HG02759 (cell line): ENCODE results near the gene VSIG1.

Experiments
- ATAC-seq: cut with Tn5 transposase; IDR thresholded peaks from one replicate; pipeline ENCODE4 v1.9.1; 2021; ENCODE audit warnings: mild to moderate bottlenecking, moderate library complexity; ENCODE audit not compliant: unreplicated experiment

The VSIG1 gene

GRCh38 chrX:108064001-108064400 lies 19.1 kb downstream of the VSIG1 start:
- no peak for ATAC-seq

GRCh38 chrX:108064613-108065012 lies 19.7 kb downstream of the VSIG1 start:
- no peak for ATAC-seq

DNA sequence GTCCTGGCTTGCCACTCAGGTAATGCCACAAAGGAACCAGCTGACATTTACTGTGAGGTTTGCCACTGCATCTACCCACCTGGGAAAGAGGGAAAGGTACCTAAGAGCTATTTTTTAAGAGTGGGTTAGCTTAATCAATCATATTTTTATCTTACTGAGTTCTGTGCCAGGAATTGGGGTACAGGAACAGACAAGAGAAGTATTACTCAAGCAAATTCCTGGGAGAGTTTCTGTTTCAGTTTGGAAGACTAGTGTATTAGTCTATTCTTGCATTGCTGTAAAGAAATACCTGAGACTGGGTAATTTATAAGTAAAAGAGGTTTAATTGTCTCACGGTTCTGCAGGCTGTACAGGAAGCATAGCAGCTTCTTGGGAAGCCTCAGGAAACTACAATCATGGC lies 23.3 kb downstream of the VSIG1 start:
- ATAC-seq, result no peak

- no peak for ATAC-seq
These were observed 26.0 kb downstream of the VSIG1 start for GRCh38 chrX:108070891-108071290.

- no peak for ATAC-seq
These were observed 26.7 kb downstream of the VSIG1 start for GRCh38 chrX:108071578-108071977.

DNA sequence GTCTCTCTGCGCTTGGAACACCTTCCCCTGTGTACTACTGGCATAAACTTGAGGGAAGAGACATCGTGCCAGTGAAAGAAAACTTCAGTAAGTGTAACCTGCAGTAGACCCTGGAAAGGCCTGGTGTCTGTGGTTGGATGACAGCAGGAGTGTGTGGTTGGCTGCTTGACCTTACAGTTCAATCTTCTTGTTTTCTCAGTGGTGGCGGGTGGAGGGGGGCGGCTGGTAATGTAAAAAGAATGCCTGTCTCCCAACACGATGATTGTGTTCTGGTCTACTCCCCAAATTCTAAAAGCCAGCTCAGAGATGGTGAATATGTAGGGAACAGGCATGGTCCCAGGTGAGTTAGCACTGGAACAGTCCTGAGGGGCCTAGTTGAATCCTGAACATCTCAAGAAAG lies 27.9 kb downstream of the VSIG1 start:
- ATAC-seq, result no peak

DNA sequence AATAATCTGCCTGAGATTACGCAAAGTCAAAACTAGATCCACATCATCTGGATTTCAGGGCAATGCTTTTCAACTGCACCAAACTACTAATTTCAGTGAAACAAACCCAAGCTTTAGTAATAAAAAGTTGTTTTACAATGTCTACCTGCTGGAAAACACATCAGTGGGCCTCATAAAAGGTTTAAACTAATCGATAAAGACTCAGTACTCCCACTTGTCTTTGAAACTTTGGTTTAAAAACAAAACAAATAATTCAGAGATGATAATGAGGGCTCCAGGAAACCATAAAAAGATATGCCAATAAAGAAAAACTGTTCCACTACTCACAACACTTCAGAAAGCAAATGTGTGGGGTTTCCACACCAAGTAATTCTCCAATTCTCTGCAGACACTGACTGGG lies 36.2 kb downstream of the VSIG1 start:
- ATAC-seq, result no peak

DNA sequence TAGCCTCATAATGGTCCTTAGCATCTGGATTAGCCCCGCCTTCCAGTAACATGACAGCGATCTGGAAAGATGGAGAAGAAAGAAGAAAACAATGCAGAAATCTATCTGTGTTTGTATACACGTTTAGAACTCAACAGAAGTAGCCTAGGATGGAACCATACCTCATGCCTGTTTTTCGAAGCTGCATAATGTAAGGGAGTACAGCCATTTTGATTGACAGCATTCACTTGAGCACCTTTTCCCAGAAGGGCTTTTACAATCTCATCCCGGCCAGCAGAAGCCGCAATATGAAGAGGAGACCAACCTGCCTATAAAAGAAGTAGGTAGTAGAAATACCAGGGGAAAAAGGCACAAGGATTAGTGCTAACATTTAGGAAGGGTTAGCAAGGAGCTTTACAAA lies 42.9 kb downstream of the VSIG1 start:
- ATAC-seq, result no peak

- no peak for ATAC-seq
These were observed 43.6 kb downstream of the VSIG1 start for GRCh38 chrX:108088511-108088910.

DNA sequence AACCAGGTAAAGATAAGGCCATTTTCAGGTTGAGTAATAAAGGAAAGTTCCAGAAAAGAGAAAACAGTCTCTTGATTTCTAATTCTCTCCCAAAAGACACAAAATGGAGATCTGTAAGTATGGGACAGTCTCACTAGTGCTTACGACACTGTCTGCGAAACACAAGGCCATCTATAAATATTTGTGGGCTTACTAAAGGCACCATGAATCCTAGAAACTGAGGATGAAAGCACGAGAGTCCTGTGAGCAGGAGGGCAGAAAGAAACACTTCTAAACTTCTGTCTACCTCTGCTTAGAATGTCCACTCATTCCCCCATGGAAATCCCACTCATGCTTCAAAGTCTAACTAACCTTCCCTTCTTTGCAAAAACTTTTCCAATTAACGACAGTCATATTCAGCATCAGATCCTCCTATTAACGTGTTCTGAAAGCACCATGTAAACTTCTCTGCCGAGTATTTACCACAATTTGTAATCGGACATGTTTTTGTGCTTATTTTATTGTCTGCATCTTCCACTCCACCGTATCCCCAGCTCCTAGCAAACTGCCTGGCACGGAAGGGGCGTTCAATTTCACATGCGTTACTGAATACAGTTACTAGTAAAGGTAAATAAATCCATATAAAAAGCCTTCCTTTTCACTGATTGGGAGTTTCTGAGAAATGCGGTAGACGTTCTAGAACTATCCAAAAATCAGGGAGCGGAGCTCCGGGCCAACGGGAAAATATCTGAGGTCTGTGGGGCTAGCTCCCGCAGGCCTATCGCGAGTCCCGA lies 45.8 kb downstream of the VSIG1 start:
- ATAC-seq, result peak; percentile 3

GRCh38 chrX:108091264-108091877 lies 46.5 kb downstream of the VSIG1 start, which contains the start of the genes ATG4A and PSMD10:
Gene ATG4A (plus strand): TSS chrX:108091778. CDS start chrX:108091827, 49 bp downstream.
Gene PSMD10 (minus strand): TSS chrX:108091542. CDS start chrX:108091520, 22 bp downstream.
- ATAC-seq, result peak; percentile 95

DNA sequence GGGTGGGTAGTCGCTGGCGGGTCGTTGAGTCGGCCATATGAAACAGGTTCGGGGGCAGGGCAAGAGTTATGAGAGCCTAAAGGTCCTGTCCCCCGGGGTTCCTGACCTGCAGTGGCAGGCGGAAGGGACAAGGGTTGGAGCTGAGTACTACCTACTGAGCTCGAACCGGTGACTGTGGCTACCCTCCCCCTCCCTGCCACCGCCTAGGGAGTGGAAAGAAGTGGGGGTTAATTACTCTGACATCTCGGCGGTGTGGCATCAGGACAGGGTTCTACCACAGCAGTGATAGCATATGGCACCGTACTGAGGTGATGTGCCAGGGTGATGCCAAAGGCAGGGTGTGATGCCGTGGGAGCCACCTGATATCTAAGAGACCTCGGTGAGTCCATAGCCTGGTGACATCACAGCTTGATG lies 47.0 kb downstream of the VSIG1 start:
- ATAC-seq, result peak; percentile 47

- ATAC-seq, result no peak
These were observed 52.5 kb downstream of the VSIG1 start for GRCh38 chrX:108097380-108097779.

- ATAC-seq, result no peak
These were observed 60.6 kb downstream of the VSIG1 start for GRCh38 chrX:108105473-108105872.

DNA sequence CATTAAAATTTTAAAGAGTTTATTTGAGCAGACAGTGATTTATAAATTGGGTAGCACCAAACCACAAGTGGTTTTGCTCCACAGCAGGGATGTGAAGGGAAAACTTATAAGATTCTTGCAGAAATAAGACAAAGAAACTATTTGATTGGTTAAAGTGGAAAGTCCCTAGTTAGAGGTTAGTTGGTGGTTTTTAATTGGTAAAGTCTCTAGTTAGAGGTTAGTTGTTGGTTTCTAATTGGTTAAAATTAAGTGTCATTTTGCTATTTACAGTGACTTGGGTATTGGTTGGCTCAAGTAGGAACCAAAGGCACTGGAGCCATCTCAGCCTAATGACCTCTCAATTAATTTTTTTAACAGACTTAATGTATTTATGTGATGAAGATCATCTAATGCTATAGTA lies 69.7 kb downstream of the VSIG1 start:
- ATAC-seq, result no peak

DNA sequence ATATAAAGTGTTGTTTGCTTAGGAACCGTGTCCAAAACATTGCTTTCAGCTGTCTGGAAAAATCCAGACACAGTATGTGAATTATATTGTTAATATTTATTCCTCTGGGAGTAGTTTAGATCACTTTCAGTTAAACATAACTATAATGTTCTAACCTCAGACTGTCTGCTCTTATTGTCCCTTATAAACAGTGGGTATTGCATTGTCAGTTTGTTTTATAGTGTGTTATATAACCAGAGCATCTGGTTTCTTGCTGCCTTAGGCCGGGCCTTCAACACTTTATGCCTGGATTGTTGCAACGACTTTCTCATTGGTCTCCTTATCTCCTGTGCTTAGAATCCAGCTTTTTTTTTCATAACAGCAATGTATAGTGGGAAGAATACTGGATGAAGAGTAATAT lies 73.1 kb downstream of the VSIG1 start:
- no peak for ATAC-seq

GRCh38 chrX:108121291-108121690 lies 76.4 kb downstream of the VSIG1 start:
- ATAC-seq, result no peak

DNA sequence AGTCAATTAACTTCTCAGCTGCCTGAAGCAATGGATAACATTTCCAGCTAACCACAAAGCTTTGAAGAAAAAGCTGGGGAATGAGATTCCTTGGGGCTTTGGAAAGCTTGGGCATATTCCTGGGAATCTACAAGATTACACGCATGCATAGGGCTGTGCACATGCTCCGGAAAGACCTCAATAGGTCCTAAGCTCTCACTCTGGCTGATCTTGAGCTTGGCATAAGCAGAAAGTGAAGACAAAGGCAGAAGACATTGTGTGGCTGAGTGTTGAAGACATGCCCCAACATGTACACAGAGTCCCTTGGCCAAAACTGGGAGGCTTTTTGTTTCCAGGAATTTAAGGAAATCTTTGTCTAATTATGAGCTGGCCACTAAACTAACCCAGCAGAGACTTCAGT lies 77.9 kb downstream of the VSIG1 start:
- no peak for ATAC-seq

GRCh38 chrX:108123591-108124366 lies 78.9 kb downstream of the VSIG1 start:
- no peak for ATAC-seq

DNA sequence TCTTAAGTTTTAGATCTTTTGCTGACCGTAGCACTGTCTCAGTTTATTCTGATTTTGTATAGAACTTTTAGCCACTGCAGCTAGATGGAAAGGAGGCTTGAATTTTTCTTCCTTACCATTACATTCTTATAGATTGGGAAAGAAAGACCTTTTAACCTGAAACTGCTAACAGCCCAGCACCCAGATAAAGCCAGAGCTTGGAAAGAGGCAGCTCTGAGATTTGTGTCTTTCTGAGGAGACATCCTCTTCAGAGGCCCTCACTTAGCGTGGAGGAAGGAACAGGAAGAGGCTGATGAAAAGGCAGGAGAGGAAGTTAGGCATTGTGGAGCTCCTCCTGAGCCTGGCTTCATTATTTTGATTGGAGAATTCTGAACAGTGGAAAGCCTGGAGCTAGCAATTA lies 81.8 kb downstream of the VSIG1 start:
- no peak for ATAC-seq

DNA sequence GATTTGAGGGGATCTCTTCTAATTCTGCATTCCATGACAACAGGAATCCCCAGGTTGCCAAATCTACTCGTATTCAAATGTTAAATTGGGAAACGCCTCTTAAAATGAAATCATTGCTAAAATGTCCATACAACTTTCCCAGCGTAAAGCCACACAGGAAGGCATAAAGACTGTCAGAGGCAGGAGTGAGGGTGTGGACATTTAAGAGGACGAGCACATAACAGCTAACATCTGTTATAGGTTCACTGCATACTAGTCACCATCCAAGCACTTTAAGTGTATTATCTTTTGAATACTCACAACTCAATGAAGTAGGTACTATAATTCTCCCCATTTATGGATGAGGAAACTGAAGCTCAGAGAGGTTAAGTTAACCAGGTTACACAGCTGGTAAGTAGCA lies 82.3 kb downstream of the VSIG1 start:
- no peak for ATAC-seq
